Omental fat pad (tissue), 4 donors: Measurements from ENCODE around the gene GBP1. TPM values are rescaled to one million over a fixed set of nuclear protein-coding genes. Genes with fewer than 3 reads are reported as not detected.

Experiments used
- ATAC-seq: fragments of 150-250 bp; one replicate; pipeline ENCODE4 v1.9.1; 2016; ENCODE audit warnings: mild to moderate bottlenecking, moderate library complexity; ENCODE audit not compliant: low FRiP score
- DNase-seq: peaks from one replicate; pipeline ENCODE4 v3.0.0-alpha.2; 2019; ENCODE audit warnings: low spot score
- CTCF ChIP-seq, 3 donors: fragments of 450-650 bp; IDR thresholded peaks; one replicate each; pipeline ENCODE4 v1.5.1; 2016 to 2017; ENCODE audit warnings: antibody characterized with exemption in 3 of 3, mild to moderate bottlenecking in 3 of 3, moderate library complexity in 2 of 3
- small RNA-seq: library from RNA; depleted of rRNA; stranded (forward); fragments of <200 nt; gene quantifications from one replicate; pipeline ENCODE3, GENCODE V24; 2016
- total RNA-seq, 4 donors: library from RNA; depleted of rRNA; stranded (reverse); fragments of >200 nt; gene quantifications; one replicate each; pipeline ENCODE4 v1.1.0, GENCODE V29; 2016

The GBP1 gene
- total RNA-seq, 4 donors from 2014 or later = 19.2 to 250 (median 39.1) TPM

GRCh38 chr1:89005286-89006151 lies 59.5 kb downstream of the GBP1 start:
- ATAC-seq = peak; percentile 83
- no peak for TF ChIP-seq CTCF (IDR thresholded peaks at IDR 0.05)
- DNase-seq = no peak

Small RNA genes within 50 kb of the gene (small RNA-seq; reads per million reads assigned to genes)
- not detected for gene RF00019

Other genes starting within 250 kb of the GBP1 start
- 10 to 100 TPM; 21.9 to 47.2 (median 29.2) TPM for gene GTF2B, start 173.6 kb downstream of the GBP1 start, total RNA-seq
- 10 to 100 TPM; 23.8 to 44.6 (median 27.2) TPM for gene KYAT3, start 72.6 kb downstream of the GBP1 start, total RNA-seq
- 10 to 100 TPM; 15.9 to 22.6 (median 17.1) TPM for gene RBMXL1, start 72.6 kb downstream of the GBP1 start, total RNA-seq
- gene GBP3, start 42.3 kb downstream of the GBP1 start, total RNA-seq = 10 to 100 TPM; 11.5 to 45.4 (median 26.3) TPM
- 100 to 1,000 TPM in 1 of 4 donors, 10 to 100 TPM in 3; 66.9 to 126 (median 81.6) TPM for gene GBP2, start 60.9 kb upstream of the GBP1 start, total RNA-seq
- gene GBP7, start 110.8 kb upstream of the GBP1 start, total RNA-seq = not detected
- 10 to 100 TPM in 1 of 4 donors, 1 to 10 TPM in 3; 4.1 to 95.2 (median 7.5) TPM for gene GBP4, start 133.7 kb upstream of the GBP1 start, total RNA-seq
- 1 to 10 TPM; 2.4 to 9.1 (median 6.6) TPM for gene GBP5, start 207.7 kb upstream of the GBP1 start, total RNA-seq